Loucy (cell line): Measurements from ENCODE around the gene SLC35B4.

Experiments used
- CTCF ChIP-seq: fragments of 200-600 bp; sonication (generic); conservative IDR thresholded peaks from 2 replicates; pipeline ENCODE4 v1.5.1; 2014; ENCODE audit warnings: mild to moderate bottlenecking, antibody characterized with exemption, low read length
- EZH2phosphoT487 ChIP-seq: fragments of 200-600 bp; IDR thresholded peaks from 2 replicates; pipeline ENCODE4 v1.6.1; 2018; ENCODE audit warnings: antibody characterized with exemption, mild to moderate bottlenecking, moderate library complexity, borderline replicate concordance

DNA sequence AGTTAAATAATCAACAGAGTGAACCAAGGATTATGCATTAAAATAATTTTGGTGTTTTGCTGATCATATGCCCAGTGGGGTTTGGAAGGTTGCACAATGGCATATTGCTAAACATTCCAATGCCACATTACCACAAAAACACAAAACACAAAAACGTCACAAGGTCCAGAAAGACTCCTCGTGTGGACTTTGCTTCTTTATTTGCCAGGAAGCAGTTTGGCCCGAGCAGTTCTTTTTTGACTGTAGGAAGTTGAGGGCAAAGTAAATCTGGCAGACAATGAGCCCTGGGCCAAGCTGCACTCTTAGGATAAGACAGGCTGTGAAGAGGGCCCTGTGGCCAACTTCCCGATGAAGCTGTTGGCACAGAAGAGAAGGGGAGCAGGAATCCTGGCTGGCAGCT lies 39.2 kb upstream of the SLC35B4 start:
- TF ChIP-seq CTCF (no peak), EZH2phosphoT487 (no peak)
